B cell (primary cell): ENCODE results near the gene MRM2.

Experiments
- CTCF ChIP-seq: fragments of 200-600 bp; IDR thresholded peaks from one replicate; pipeline ENCODE4 v1.8.0; 2022; ENCODE audit warnings: antibody characterized with exemption, mild to moderate bottlenecking
- EZH2 ChIP-seq: IDR thresholded peaks from 2 replicates; pipeline ENCODE4 v1.6.1; 2012; ENCODE audit warnings: borderline replicate concordance, low read depth, mild to moderate bottlenecking, moderate library complexity, low read length; ENCODE audit not compliant: insufficient read depth, poor library complexity, severe bottlenecking

- no peak for TF ChIP-seq CTCF
- no peak for TF ChIP-seq EZH2
Observed at GRCh38 chr7:2255145-2256139, 13.4 kb upstream of the MRM2 start.
